SIG-M5 (cell line): ENCODE measurements around the gene SELENOH.

Source experiments
- DNase-seq: peaks from one replicate; lab custom pipeline; 2025; lab: John Stamatoyannopoulos, UW

Gene SELENOH

GRCh38 chr11:57746920-57747319 lies 5.6 kb downstream of the SELENOH start:
- DNase-seq: no peak

- DNase-seq: no peak
Observed at GRCh38 chr11:57751176-57751575, 9.9 kb downstream of the SELENOH start.

DNA sequence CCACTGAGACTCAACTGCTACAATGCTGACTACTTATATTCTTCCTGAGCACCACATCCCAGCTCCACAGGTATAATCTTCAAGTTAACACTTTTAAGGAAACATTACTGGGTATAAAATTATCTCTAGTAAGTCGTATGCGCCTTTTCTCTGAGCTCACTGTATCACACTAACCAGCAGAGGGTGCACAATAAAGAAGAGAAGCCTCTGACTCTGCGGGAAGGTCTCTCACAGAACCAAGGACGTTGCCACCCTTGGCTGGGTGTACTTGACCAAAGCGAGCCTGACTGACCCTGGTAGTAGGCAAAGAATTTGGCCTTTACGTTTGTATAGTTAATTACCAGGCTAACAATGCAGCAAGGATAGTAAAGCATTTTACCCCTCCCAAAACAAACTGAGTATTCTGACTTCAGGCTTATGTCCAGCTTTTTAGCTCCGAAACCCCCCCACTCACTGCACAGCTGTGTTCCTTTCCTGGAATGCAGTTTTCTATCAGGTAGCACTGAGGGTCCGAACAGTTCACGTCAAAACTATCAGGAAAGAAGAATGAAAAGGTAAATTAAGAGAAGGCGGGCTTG lies 10.5 kb downstream of the SELENOH start, which contains the start of gene BTBD18:
Gene BTBD18, minus strand, starts transcription at position 144 of the 578 bp plus-strand sequence. CDS start 631 bp downstream, outside the sequence.
- DNase-seq: no peak

DNA sequence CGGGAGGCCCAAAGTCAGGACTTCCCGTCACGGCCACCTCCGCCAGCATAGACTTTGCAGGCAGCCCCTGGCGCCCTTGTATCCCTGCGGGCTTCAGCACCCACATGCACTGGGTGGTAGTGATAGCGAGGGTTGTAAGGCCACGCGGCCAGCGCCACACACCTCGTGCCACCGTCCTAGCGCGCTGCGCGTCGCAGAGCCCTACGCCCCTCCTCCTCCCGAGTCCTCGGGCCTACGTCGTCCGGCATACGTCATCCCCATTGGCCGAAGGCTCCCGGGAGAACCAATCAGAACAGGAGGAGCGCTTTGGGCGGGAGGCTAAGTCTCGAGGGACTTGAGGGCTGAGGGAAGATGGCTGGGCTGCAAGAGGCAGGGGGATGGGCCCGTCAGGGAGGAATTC lies 11.7 kb downstream of the SELENOH start:
- no peak for DNase-seq

DNA sequence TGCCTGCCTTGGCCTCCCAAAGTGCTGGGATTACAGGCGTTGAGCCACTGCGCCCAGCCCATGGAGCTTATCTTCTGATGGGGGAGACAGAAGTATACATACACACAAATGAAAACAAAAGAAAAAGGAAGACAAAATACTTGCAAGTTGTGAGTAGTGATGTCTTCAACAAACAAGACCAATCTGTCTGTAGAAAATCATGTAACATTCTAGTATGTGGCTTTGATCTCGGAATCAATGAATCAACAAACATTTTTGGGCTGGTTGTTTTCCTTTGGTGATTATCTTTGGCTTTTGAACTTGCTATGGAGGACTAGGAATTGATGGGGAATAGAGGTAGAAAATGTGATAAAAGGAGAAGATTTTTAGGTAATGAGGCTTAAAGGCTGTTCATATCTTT lies 16.9 kb downstream of the SELENOH start:
- DNase-seq: no peak

DNA sequence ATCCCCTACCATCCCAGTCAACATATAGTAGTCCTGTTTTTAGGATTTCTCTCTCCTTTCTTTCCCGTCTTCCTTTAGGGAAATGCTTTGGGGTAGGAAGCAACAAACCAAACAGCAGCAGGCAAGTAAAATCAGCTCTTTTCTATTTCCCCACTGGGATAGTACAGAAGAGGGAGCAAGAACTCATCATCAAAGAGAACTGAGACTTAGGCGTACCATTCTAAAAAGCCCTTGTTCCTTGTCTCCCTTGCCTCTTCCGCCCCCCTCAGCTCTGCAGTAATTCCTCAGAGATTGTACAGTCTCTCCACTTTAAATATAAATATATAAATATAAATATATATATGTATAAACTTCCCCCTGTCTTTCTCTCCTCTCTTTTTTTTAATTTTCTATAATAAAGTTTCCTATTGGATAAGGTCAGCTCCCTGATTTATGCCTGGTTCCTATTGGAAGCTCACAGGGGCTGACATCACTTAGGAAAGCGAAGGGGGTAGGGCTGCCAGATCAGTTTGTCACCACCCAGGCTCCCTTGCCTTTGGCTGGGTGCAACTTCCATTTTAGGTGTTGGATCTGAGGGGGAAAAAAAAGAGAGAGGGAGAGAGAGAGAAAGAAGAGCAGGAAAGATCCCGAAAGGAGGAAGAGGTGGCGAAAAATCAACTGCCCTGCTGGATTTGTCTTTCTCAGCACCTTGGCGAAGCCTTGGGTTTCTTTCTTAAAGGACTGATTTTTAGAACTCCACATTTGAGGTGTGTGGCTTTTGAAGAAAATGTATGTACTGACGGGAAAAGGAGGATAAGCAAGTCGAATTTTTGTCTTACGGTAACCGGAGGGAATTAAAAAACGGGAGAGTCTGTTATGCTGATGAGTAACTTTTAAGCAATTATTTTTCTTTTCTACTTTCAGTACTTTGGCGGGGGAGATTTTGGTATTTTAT lies 20.3 kb downstream of the SELENOH start, which contains the start of gene CTNND1:
Gene CTNND1, plus strand, starts transcription at position 502 of the 934 bp plus-strand sequence. CDS start 29,677 bp downstream, outside the sequence.
- peak; percentile 47 for DNase-seq

- no peak for DNase-seq
Observed at GRCh38 chr11:57762235-57762861, 21.1 kb downstream of the SELENOH start.

GRCh38 chr11:57763568-57763967 lies 22.3 kb downstream of the SELENOH start:
- DNase-seq: no peak

GRCh38 chr11:57764021-57764420 lies 22.7 kb downstream of the SELENOH start:
- no peak for DNase-seq

GRCh38 chr11:57764566-57764965 lies 23.3 kb downstream of the SELENOH start:
- no peak for DNase-seq

GRCh38 chr11:57764972-57765371 lies 23.7 kb downstream of the SELENOH start:
- no peak for DNase-seq

DNA sequence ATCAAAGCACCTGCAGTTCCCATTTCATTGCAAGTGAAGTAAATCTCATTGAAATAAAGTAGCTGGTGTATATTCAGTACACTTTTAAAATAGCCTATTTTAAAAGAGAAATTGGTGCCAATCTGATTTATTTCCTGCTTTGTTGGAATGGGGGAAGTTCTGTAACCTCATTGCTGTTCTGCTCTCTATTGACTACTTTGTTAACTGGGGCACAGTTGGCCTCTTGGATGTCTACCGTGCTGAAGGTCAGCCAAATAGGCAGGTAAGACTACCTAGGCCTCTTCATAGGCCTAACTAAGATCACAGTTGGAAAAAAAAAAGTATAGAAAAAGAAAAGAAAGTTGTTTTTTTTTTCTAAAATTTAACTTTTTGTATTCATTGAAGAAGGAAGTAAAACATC lies 29.5 kb downstream of the SELENOH start:
- DNase-seq: no peak

GRCh38 chr11:57771365-57771764 lies 30.1 kb downstream of the SELENOH start:
- DNase-seq: no peak

DNA sequence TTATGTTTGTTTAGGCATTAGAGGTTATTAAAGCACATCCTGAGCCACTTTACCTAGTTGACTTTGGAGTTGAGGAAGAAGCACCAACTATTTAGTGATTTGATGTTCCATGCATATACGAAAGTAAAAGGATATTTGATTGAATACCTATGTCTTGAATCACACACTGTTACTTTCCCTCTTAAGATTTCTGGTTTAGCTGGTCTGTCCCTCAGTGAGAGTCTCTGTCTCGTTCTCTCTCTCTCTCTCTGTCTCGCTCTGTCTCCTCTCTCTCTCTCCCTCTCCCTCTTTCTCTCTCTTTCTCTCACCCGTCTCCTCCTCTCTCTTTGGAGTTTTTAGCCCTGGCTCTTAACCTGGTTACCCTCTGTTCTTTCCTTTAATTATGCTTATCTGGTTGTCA lies 31.3 kb downstream of the SELENOH start:
- DNase-seq: no peak

DNA sequence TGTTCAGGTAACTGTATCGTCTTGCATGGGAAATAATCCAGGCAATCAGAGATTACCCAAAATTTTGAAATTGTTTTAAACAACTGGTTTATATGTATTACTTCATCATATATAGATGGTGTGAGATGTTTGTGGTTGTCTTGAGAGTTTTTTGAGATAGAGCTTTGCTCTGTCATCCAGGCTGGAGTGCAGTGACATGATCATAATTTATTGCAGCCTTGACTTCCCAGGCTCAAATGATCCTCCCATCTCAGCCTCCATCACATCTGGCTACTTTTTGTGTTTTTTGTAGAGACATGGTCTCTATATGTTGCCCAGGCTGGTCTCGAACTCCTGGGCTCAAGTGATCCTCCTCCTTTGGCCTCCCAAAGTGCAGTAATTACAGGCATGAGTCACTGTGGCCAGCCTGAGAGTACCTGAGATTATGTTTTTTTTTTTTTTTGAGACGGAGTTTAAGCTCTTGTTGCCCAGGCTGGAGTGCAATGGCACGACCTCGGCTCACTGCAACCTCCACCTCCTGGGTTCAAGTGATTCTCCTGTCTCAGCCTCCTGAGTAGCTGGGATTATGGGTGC lies 31.8 kb downstream of the SELENOH start:
- DNase-seq: no peak

GRCh38 chr11:57775491-57775890 lies 34.2 kb downstream of the SELENOH start:
- DNase-seq: no peak

GRCh38 chr11:57776031-57776521 lies 34.8 kb downstream of the SELENOH start:
- DNase-seq: no peak

DNA sequence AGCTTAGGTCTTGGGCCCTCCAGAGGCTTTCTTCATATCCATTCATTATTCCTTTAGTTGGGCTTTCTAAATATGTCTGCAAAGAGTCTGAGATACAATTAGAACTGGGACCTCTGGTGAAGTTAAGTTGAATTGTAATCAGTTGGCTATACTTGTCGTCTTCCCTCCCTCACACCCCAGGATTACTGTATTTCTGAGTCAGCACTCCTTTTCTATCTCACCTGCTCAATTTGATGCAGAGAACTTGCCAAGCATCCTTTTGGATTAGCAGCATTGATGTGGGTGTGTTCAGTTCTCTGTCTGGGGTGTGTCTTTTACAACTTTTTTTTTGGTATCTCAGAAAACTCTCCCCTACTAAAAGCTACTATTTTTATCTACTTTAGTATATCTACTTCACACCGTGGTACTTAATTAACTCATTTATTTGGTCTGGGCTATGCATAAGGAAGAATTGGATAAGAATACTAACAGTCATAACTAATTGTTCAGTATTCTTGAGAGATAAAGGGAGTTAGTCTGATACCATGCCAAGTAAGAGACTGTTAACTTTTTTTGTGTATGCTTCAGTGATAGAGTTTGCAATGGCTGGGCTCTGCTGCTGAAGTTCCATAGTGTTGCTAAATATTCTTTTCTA lies 35.4 kb downstream of the SELENOH start:
- DNase-seq: no peak

- no peak for DNase-seq
Observed at GRCh38 chr11:57777969-57778317, 36.7 kb downstream of the SELENOH start.

DNA sequence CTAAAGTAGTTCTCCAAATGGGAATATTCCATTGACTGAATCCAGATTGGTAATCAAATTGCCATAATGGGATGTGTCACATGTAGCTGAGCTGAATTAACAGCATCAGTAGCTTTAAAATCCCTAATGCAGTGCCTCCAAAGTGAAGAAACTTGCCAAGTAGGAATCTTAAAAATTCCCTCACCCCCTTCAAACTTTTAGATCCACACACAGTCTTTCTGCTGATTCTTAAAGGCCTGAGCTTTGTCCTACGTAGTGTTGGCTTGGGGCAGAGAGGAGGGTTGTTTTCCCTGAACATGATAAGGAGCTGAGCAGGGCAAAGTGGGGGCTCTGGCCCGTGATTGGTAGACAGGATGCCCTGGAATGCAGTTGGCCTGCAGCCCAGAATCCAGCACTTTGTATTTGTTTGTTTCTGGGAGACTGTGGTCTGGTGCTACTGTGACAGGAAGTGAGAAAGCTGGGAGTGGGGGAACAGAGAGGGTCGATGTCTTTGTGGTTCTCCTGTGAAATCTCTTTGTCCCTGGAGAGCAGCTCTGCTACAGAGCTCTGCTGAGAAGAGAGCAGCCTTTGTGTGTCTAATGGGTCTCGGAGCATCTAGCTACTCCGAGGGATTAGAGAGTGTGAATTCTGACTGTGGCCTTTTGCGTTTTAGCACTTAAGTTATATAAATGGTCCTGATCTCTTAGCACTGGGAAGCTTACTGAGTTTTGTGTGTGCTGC lies 37.2 kb downstream of the SELENOH start:
- no peak for DNase-seq

- no peak for DNase-seq
Observed at GRCh38 chr11:57779276-57779675, 38.0 kb downstream of the SELENOH start.
